ENCODE results near the gene EIF2B5. TPM values are rescaled to one million over a fixed set of nuclear protein-coding genes. Genes with fewer than 3 reads are reported as not detected.

EIF2B5 gene
- total RNA-seq, 2 donors from 2014 or later = 23.3 to 26.4 TPM

DNA sequence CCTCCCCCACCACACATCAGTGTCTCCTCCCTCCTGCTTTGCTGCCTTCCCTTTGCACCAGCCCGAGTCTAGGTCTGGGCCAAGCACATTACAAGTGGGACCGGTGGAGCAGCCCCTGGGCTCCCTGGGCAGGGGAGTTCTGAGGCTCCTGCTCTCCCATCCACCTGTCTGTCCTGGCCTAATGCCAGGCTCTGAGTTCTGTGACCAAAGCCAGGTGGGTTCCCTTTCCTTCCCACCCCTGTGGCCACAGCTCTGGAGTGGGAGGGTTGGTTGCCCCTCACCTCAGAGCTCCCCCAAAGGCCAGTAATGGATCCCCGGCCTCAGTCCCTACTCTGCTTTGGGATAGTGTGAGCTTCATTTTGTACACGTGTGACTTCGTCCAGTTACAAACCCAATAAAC is 48.5 kb downstream of the EIF2B5 start:
- intact Hi-C loops (cut with DNase I) = loop anchor here (1.0 to 10.0 kb wide), 3 partner anchors 47 to 131 kb away; partner anchors contain the start of genes EIF2B5 (in 1 of the 2) and EIF4G1 (in 1 of the 2)
- no peak for DNase-seq (ENCODE audit: low spot score)

GRCh38 chr3:184184546-184185230 is 49.5 kb downstream of the EIF2B5 start:
- no peak for DNase-seq (ENCODE audit: low spot score)
- intact Hi-C loops (cut with DNase I) = loop anchor here in 1 of 2 donors (10.0 kb wide), 2 partner anchors 50 to 130 kb away; partner anchors contain the start of genes EIF2B5 and EIF4G1

- DNase-seq (ENCODE audit: low spot score) = peak; percentile 100
- intact Hi-C loops (cut with DNase I) = loop anchor here in 1 of 2 donors (10.0 kb wide), 2 partner anchors 51 to 129 kb away; partner anchors contain the start of genes EIF2B5 and EIF4G1
Observed at GRCh38 chr3:184185461-184186183, 50.5 kb downstream of the EIF2B5 start.

GRCh38 chr3:184186184-184186901 is 51.2 kb downstream of the EIF2B5 start, which contains the start of gene ABCF3:
Gene ABCF3 (plus strand): TSS chr3:184186199. CDS start chr3:184186208, 9 bp downstream.
- DNase-seq (ENCODE audit: low spot score) = peak; percentile 90
- intact Hi-C loops (cut with DNase I) = loop anchor here in 1 of 2 donors (10.0 kb wide), 2 partner anchors 52 to 128 kb away; partner anchors contain the start of genes EIF2B5 and EIF4G1

DNA sequence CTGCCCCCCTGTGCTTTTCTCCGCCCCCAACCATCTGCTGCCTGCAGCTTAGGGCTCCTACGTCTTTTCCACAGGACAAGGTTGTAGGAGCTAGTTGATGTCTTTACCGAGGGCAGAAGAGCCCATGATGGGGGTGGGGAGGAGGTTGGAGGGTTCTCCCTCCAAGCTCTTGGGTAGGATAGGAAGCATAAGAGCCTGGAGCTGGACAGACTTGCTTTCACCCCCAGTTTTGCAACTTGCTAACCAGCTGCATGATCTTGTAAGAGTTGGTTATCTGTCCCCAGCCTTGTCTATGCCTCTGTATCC is 51.7 kb downstream of the EIF2B5 start:
- intact Hi-C loops (cut with DNase I) = loop anchor here in 1 of 2 donors (10.0 kb wide), 2 partner anchors 52 to 128 kb away; partner anchors contain the start of genes EIF2B5 and EIF4G1
- DNase-seq (ENCODE audit: low spot score) = peak; percentile 35

DNA sequence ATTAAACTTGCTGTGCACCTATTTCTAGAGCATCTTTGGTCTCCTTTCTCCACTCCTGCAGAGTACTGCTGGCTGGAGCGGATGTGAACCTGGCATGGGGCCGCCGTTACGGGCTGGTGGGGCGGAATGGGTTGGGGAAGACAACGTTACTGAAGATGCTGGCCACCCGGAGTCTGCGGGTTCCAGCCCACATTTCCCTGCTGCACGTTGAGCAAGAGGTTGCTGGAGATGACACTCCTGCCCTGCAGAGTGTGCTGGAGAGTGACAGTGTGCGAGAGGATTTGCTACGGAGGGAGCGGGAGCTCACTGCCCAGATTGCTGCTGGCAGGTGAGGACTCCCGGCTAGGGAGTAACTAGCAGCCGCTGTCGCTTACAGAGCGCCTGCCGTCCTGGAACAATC is 52.9 kb downstream of the EIF2B5 start:
- no peak for DNase-seq (ENCODE audit: low spot score)
- intact Hi-C loops (cut with DNase I) = loop anchor here in 1 of 2 donors (10.0 kb wide), 2 partner anchors 53 to 127 kb away; partner anchors contain the start of genes EIF2B5 and EIF4G1

DNA sequence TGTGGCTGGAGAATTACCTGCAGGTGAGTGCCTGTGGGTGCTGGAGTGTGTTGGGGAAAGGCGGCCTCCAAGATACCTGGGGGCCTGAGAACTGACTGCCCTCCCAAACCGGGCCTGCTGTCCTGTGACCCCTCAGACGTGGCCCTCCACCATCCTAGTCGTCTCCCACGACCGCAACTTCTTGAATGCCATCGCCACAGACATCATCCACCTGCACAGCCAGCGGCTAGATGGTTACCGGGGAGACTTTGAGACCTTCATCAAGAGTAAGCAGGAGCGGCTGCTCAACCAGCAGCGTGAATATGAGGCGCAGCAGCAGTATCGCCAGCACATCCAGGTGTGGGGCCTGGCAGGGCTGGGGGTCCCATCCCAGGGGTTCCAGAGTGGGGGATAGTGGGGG is 54.3 kb downstream of the EIF2B5 start:
- peak; percentile 78 for DNase-seq (ENCODE audit: low spot score)
- intact Hi-C loops (cut with DNase I) = loop anchor here in 1 of 2 donors (10.0 kb wide), 2 partner anchors 55 to 125 kb away; partner anchors contain the start of genes EIF2B5 and EIF4G1

GRCh38 chr3:184192889-184193288 is 57.7 kb downstream of the EIF2B5 start:
- intact Hi-C loops (cut with DNase I) = no loop called here
- no peak for DNase-seq (ENCODE audit: low spot score)

GRCh38 chr3:184193991-184194539 is 58.9 kb downstream of the EIF2B5 start:
- DNase-seq (ENCODE audit: low spot score) = no peak
- intact Hi-C loops (cut with DNase I) = no loop called here

Other genes with a start within 250 kb of the EIF2B5 start
- gene ABCC5, start 117.5 kb upstream of the EIF2B5 start, total RNA-seq = 10 to 100 TPM; 17.5 to 20.0 TPM
- not detected for gene HTR3D, start 103.6 kb upstream of the EIF2B5 start, total RNA-seq
- gene HTR3C, start 82.3 kb upstream of the EIF2B5 start, total RNA-seq = not detected
- gene HTR3E, start 38.3 kb upstream of the EIF2B5 start, total RNA-seq = not detected
- gene DVL3, start 20.0 kb downstream of the EIF2B5 start, total RNA-seq = 10 to 100 TPM; 67.3 to 70.7 TPM
- 100 to 1,000 TPM; 324 to 365 TPM for gene AP2M1, start 39.5 kb downstream of the EIF2B5 start, total RNA-seq
- gene ABCF3, start 50.8 kb downstream of the EIF2B5 start, total RNA-seq = 10 to 100 TPM; 38.9 to 48.8 TPM
- gene VWA5B2, start 94.2 kb downstream of the EIF2B5 start, total RNA-seq = under 1 TPM in 1 of 2 donors, not detected in 1; 0.38 TPM
- gene ALG3, start 113.6 kb downstream of the EIF2B5 start, total RNA-seq = 10 to 100 TPM; 26.8 to 28.6 TPM
- 1 to 10 TPM; 1.3 to 2.5 TPM for gene EEF1AKMT4, start 114.3 kb downstream of the EIF2B5 start, total RNA-seq
- under 1 TPM in 1 of 2 donors, not detected in 1; 0.24 TPM for gene CAMK2N2, start 126.2 kb downstream of the EIF2B5 start, total RNA-seq
- not detected for gene ECE2, start 140.7 kb downstream of the EIF2B5 start, total RNA-seq
- gene PSMD2, start 163.9 kb downstream of the EIF2B5 start, total RNA-seq = 100 to 1,000 TPM; 128 to 163 TPM
- 100 to 1,000 TPM; 273 to 325 TPM for gene EIF4G1, start 179.2 kb downstream of the EIF2B5 start, total RNA-seq
- gene FAM131A, start 202.2 kb downstream of the EIF2B5 start, total RNA-seq = 10 to 100 TPM; 30.4 to 37.4 TPM
- gene CLCN2, start 226.2 kb downstream of the EIF2B5 start, total RNA-seq = 1 to 10 TPM; 3.7 to 4.0 TPM
- gene POLR2H, start 226.4 kb downstream of the EIF2B5 start, total RNA-seq = 10 to 100 TPM; 39.1 to 42.7 TPM
- gene THPO, start 242.8 kb downstream of the EIF2B5 start, total RNA-seq = 1 to 10 TPM in 1 of 2 donors, under 1 TPM in 1; 0.71 to 1.1 TPM
- 10 to 100 TPM; 18.6 to 32.6 TPM for gene CHRD, start 244.7 kb downstream of the EIF2B5 start, total RNA-seq

Measured in posterior vena cava (tissue), 2 donors.